ENCODE data around the gene TM4SF5.
A peak's percentile ranks its signal among the peaks of the same experiment; 100 is the strongest.

TM4SF5 gene

DNA sequence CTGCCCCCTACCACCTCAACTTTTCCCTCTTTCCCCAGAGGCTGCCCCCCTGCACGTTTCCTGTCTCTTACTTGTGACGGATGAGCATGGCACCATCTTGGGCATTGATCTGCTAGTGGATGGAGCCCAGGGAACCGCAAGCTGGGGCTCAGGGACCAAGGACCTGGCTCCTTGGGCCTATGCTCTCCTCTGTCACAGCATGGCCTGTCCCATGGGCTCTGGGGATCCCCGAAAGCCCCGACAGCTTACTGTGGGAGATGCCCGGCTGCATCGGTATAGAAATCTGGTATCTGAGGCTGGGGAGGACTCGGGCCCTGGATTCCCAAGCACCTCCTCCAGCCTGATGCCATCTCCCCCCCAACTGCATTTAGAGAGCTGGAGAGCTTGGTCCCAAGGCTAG, 30.1 kb upstream of the TM4SF5 start:
- TF ChIP-seq ZFX (IDR thresholded peaks at IDR 0.05): no peak
- TF ChIP-seq, protein P1, sequence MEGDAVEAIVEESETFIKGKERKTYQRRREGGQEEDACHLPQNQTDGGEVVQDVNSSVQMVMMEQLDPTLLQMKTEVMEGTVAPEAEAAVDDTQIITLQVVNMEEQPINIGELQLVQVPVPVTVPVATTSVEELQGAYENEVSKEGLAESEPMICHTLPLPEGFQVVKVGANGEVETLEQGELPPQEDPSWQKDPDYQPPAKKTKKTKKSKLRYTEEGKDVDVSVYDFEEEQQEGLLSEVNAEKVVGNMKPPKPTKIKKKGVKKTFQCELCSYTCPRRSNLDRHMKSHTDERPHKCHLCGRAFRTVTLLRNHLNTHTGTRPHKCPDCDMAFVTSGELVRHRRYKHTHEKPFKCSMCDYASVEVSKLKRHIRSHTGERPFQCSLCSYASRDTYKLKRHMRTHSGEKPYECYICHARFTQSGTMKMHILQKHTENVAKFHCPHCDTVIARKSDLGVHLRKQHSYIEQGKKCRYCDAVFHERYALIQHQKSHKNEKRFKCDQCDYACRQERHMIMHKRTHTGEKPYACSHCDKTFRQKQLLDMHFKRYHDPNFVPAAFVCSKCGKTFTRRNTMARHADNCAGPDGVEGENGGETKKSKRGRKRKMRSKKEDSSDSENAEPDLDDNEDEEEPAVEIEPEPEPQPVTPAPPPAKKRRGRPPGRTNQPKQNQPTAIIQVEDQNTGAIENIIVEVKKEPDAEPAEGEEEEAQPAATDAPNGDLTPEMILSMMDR (conservative IDR thresholded peaks at IDR 0.05): no peak
- H3K27ac ChIP-seq: no peak overlapping the region; the same call in 1 of the 2 replicates

DNA sequence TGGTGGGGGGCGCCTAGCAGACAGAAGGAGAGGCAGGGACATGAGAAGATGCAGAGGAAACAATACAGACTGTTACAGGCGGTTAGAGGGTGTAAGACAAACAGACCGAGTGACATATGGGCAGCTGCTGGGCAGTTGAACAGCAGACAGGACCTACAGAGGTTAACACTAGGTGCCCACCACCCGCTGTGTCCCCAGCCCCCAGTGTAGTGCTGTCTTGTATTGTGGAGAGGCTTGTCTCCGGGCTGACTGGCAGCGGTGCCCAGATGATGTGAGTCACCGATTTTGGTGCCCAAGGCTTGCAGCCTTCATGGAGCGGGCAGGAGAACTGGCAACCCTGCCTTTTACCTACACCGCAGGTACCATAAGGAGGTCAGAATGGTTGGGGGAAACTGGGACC, 29.6 kb upstream of the TM4SF5 start:
- no peak for TF ChIP-seq ZFX (IDR thresholded peaks at IDR 0.05)
- TF ChIP-seq, protein P1 (conservative IDR thresholded peaks at IDR 0.05): no peak
- H3K27ac ChIP-seq: peak overlapping the region; percentile 35

- TF ChIP-seq, protein P1 (conservative IDR thresholded peaks at IDR 0.05): no peak
- TF ChIP-seq ZFX (IDR thresholded peaks at IDR 0.05): no peak
- peak overlapping the region; percentile 35 for H3K27ac ChIP-seq
Measured at GRCh38 chr17:4742629-4743028, 29.1 kb upstream of the TM4SF5 start.

GRCh38 chr17:4743216-4743615, 28.5 kb upstream of the TM4SF5 start:
- no peak for TF ChIP-seq ZFX (IDR thresholded peaks at IDR 0.05)
- TF ChIP-seq, protein P1 (conservative IDR thresholded peaks at IDR 0.05): no peak

DNA sequence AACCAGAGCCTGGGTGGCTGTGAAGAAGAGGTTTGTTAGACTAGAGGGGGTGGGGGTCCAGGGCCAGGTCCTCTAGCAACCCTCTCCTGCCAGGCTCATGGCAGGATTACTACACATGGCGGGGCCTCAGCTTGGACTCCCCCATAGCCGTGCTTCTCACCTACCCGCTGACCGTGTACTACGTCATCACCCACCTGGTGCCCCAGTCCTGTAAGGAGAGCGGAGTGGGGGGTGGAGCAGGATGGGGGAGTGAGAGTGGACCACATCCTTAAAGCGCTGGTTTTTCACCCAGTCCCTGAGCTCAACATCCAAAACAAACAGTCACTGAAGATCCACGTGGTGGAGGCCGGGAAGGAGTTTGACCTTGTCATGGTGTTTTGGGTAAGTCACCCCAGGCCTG, 27.8 kb upstream of the TM4SF5 start:
- TF ChIP-seq, protein P1 (conservative IDR thresholded peaks at IDR 0.05): no peak
- no peak for TF ChIP-seq ZFX (IDR thresholded peaks at IDR 0.05)
- no peak overlapping the region for H3K27ac ChIP-seq

More at GRCh38 chr17:4743216-4743615, 28.5 kb upstream of the TM4SF5 start:
- H3K27ac ChIP-seq: peak overlapping the region; percentile 35

DNA sequence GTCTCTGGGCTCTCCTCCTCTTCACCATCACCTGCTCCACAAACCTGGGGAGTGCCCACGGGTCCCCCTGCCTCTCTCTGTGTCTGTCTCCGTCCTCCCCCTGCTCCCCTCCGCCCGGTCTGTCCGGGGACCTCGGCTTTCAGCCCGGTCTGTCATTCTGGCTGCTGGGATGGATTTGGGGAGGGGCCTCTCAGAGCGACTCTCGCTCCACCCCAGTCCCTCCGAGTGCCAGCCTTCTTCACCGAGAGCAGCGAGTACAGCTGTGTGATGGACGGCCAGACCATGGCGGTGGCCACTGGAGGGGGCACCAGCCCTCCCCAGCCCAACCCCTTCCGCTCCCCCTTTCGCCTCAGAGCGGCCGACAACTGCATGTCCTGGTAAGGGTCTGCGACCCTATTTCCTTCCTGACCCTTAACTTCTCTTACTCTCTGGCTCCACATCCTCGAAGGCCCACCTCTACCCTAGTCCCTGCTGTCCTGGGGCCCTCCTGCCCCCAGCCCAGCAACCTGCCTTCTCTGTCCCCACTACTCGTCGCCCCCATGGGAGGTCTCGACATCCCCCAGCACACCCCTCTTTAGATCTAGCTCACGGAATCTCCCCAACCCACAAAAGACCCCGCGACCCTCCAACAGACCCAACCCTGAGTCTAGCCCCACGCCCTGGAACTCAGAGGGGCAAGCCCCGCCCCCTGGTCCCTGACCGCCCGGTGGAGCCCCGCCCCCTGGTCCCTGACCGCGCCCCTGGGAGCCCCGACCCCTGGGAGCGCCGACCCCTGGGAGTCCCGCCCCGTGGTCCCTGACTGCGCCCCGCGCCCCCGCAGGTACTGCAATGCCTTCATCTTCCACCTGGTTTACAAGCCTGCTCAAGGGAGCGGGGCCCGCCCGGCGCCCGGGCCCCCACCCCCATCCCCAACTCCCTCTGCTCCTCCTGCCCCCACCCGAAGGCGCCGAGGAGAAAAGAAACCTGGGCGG, 26.4 kb upstream of the TM4SF5 start:
- no peak overlapping the region for H3K27ac ChIP-seq
- TF ChIP-seq, protein P1 (conservative IDR thresholded peaks at IDR 0.05): no peak

GRCh38 chr17:4747847-4748246, 23.8 kb upstream of the TM4SF5 start:
- no peak for TF ChIP-seq ZFX (IDR thresholded peaks at IDR 0.05)
- TF ChIP-seq, protein P1 (conservative IDR thresholded peaks at IDR 0.05): no peak
- no peak overlapping the region for H3K27ac ChIP-seq

All from C4-2B (cell line).